ENCODE data around the gene RBM33.

DNA sequence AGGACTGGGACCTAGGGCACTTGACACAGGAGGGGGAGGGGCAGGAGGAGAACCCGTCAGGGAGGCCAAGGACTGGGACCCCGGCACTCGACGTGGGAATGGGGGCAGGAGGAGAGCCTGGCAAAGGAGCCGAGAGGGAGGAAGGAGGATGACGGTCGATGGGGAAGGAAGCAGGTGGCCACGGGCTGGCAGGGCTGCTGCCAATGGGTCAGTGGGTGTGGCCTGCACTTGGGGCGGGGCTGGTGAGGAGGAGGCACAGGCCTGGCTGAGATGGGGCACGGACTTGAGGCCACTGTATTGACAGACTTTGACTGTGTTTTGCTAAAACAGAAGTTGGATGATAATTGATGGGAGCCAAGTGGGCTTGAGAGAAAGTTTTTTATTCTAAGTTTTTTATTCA lies 68.9 kb downstream of the RBM33 start:
- TF ChIP-seq REST (tag by site-specific recombination; IDR thresholded peaks at IDR 0.05) (no peak), ZNF629 (tag by site-specific recombination; IDR thresholded peaks at IDR 0.05) (no peak), ZNF221 (tag by site-specific recombination; IDR thresholded peaks at IDR 0.05; ENCODE audit: borderline replicate concordance) (no peak), ZNF23 (tag by site-specific recombination; IDR thresholded peaks at IDR 0.05; ENCODE audit: borderline replicate concordance) (no peak), ZNF121 (tag by site-specific recombination; IDR thresholded peaks at IDR 0.05) (no peak), ZFHX2 (tag by site-specific recombination; conservative IDR thresholded peaks at IDR 0.05) (no peak), ZSCAN5A (tag by site-specific recombination; IDR thresholded peaks at IDR 0.05) (no peak), ZNF624 (tag by site-specific recombination; IDR thresholded peaks at IDR 0.05) (no peak), ZBTB49 (tag by site-specific recombination; IDR thresholded peaks at IDR 0.05; ENCODE audit: low read depth) (no peak)
- TF ChIP-seq, protein P1, sequence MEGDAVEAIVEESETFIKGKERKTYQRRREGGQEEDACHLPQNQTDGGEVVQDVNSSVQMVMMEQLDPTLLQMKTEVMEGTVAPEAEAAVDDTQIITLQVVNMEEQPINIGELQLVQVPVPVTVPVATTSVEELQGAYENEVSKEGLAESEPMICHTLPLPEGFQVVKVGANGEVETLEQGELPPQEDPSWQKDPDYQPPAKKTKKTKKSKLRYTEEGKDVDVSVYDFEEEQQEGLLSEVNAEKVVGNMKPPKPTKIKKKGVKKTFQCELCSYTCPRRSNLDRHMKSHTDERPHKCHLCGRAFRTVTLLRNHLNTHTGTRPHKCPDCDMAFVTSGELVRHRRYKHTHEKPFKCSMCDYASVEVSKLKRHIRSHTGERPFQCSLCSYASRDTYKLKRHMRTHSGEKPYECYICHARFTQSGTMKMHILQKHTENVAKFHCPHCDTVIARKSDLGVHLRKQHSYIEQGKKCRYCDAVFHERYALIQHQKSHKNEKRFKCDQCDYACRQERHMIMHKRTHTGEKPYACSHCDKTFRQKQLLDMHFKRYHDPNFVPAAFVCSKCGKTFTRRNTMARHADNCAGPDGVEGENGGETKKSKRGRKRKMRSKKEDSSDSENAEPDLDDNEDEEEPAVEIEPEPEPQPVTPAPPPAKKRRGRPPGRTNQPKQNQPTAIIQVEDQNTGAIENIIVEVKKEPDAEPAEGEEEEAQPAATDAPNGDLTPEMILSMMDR (tag by site-specific recombination; IDR thresholded peaks at IDR 0.05) = no peak
